HG03469 (cell line): Measurements from ENCODE around the gene CDC73.
A peak's percentile ranks its signal among the peaks of the same experiment; 100 is the strongest.

Source experiments
- ATAC-seq: cut with Tn5 transposase; IDR thresholded peaks from one replicate; pipeline ENCODE4 v1.9.1; 2021; ENCODE audit warnings: mild to moderate bottlenecking, moderate library complexity, moderate number of reproducible peaks; ENCODE audit not compliant: unreplicated experiment

Gene CDC73

GRCh38 chr1:193121616-193122593, at the start of gene CDC73:
TSS of gene CDC73 (plus strand) at chr1:193122031. CDS start at chr1:193122201, 170 bp downstream.
- ATAC-seq = peak; percentile 86

- ATAC-seq = no peak
Observed at GRCh38 chr1:193077991-193078390, 43.8 kb upstream of the CDC73 start.

GRCh38 chr1:193079187-193079586, 42.6 kb upstream of the CDC73 start:
- no peak for ATAC-seq

- ATAC-seq = peak; percentile 93
Observed at GRCh38 chr1:193083365-193084088, 38.3 kb upstream of the CDC73 start.

GRCh38 chr1:193085263-193085662, 36.6 kb upstream of the CDC73 start:
- no peak for ATAC-seq

GRCh38 chr1:193086342-193086741, 35.5 kb upstream of the CDC73 start:
- no peak for ATAC-seq

GRCh38 chr1:193087893-193088292, 33.9 kb upstream of the CDC73 start:
- ATAC-seq = no peak

- no peak for ATAC-seq
Observed at GRCh38 chr1:193090865-193091264, 31.0 kb upstream of the CDC73 start.

GRCh38 chr1:193094112-193094511, 27.7 kb upstream of the CDC73 start:
- ATAC-seq = no peak

- no peak for ATAC-seq
Observed at GRCh38 chr1:193102662-193103061, 19.2 kb upstream of the CDC73 start.

GRCh38 chr1:193103759-193104501, 17.9 kb upstream of the CDC73 start:
- ATAC-seq = no peak

GRCh38 chr1:193104502-193104906, 17.3 kb upstream of the CDC73 start:
- peak; percentile 19 for ATAC-seq

- ATAC-seq = peak; percentile 63
Observed at GRCh38 chr1:193104907-193105820, 16.7 kb upstream of the CDC73 start, which contains the start of gene GLRX2. TSS of gene GLRX2 (minus strand) at chr1:193105414. CDS start at chr1:193105382, 32 bp downstream.

GRCh38 chr1:193105821-193106177, 16.0 kb upstream of the CDC73 start:
- no peak for ATAC-seq

GRCh38 chr1:193108471-193108870, 13.4 kb upstream of the CDC73 start:
- no peak for ATAC-seq

GRCh38 chr1:193109619-193110018, 12.2 kb upstream of the CDC73 start:
- ATAC-seq = no peak

GRCh38 chr1:193110246-193110645, 11.6 kb upstream of the CDC73 start:
- no peak for ATAC-seq

- no peak for ATAC-seq
Observed at GRCh38 chr1:193110864-193111263, 11.0 kb upstream of the CDC73 start.

GRCh38 chr1:193111641-193112090, 10.2 kb upstream of the CDC73 start:
- ATAC-seq = no peak
